HG03460 (cell line): ENCODE data around the gene UBASH3A.

Source experiments
- ATAC-seq: cut with Tn5 transposase; IDR thresholded peaks from one replicate; pipeline ENCODE4 v1.9.1; 2021; ENCODE audit not compliant: unreplicated experiment

Gene UBASH3A

GRCh38 chr21:42429021-42429420 lies 25.3 kb downstream of the UBASH3A start:
- ATAC-seq = no peak

GRCh38 chr21:42429856-42430255 lies 26.2 kb downstream of the UBASH3A start:
- no peak for ATAC-seq

- ATAC-seq = no peak
Measured at GRCh38 chr21:42430521-42430920, 26.8 kb downstream of the UBASH3A start.

- ATAC-seq = no peak
Measured at GRCh38 chr21:42431196-42431595, 27.5 kb downstream of the UBASH3A start.

- ATAC-seq = no peak
Measured at GRCh38 chr21:42432695-42433094, 29.0 kb downstream of the UBASH3A start.

GRCh38 chr21:42433946-42434551 lies 30.3 kb downstream of the UBASH3A start:
- no peak for ATAC-seq

GRCh38 chr21:42434884-42435283 lies 31.2 kb downstream of the UBASH3A start:
- no peak for ATAC-seq

- no peak for ATAC-seq
Measured at GRCh38 chr21:42435401-42435800, 31.7 kb downstream of the UBASH3A start.

- no peak for ATAC-seq
Measured at GRCh38 chr21:42435833-42436232, 32.1 kb downstream of the UBASH3A start.

GRCh38 chr21:42436914-42437313 lies 33.2 kb downstream of the UBASH3A start:
- no peak for ATAC-seq

GRCh38 chr21:42437786-42438185 lies 34.1 kb downstream of the UBASH3A start:
- no peak for ATAC-seq

- no peak for ATAC-seq
Measured at GRCh38 chr21:42438316-42439205, 34.9 kb downstream of the UBASH3A start.

GRCh38 chr21:42439284-42440186 lies 35.8 kb downstream of the UBASH3A start:
- ATAC-seq = no peak

- peak; percentile 58 for ATAC-seq
Measured at GRCh38 chr21:42440187-42440792, 36.6 kb downstream of the UBASH3A start.

- ATAC-seq = no peak
Measured at GRCh38 chr21:42441963-42442362, 38.3 kb downstream of the UBASH3A start.

GRCh38 chr21:42443181-42443785 lies 39.6 kb downstream of the UBASH3A start:
- no peak for ATAC-seq

GRCh38 chr21:42443876-42444744 lies 40.4 kb downstream of the UBASH3A start:
- ATAC-seq = no peak

- ATAC-seq = no peak
Measured at GRCh38 chr21:42444745-42445059, 41.0 kb downstream of the UBASH3A start.

GRCh38 chr21:42445311-42445710 lies 41.6 kb downstream of the UBASH3A start:
- no peak for ATAC-seq

GRCh38 chr21:42446531-42446930 lies 42.8 kb downstream of the UBASH3A start:
- ATAC-seq = no peak
